ENCODE data around the gene CACNA1B.

The CACNA1B gene

DNA sequence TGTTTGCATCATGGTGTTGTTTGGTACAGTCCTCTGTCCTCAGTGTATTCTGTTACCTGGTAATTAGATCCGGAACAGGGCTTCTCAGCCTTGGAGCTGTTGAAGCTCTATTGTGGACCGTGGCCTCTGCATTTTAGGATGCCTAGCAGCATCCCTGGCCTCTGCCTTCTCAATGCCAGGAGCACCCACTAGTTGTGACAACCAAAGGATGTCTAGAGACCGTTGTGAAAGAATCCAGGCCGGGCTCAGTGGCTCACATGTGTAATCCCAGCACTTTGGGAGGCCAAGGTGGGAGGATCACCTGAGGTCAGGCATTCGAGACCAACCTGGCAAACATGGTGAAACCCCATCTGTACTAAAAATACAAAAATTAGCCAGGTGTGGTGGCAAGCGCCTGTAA is 159.6 kb downstream of the CACNA1B start:
- no peak for DNase-seq (ENCODE audit: low spot score)
- in situ Hi-C loops (cut with MboI; ENCODE audit: low sequenced_read_pairs, unreplicated experiment) = no loop called here
- TF ChIP-seq, protein P1, sequence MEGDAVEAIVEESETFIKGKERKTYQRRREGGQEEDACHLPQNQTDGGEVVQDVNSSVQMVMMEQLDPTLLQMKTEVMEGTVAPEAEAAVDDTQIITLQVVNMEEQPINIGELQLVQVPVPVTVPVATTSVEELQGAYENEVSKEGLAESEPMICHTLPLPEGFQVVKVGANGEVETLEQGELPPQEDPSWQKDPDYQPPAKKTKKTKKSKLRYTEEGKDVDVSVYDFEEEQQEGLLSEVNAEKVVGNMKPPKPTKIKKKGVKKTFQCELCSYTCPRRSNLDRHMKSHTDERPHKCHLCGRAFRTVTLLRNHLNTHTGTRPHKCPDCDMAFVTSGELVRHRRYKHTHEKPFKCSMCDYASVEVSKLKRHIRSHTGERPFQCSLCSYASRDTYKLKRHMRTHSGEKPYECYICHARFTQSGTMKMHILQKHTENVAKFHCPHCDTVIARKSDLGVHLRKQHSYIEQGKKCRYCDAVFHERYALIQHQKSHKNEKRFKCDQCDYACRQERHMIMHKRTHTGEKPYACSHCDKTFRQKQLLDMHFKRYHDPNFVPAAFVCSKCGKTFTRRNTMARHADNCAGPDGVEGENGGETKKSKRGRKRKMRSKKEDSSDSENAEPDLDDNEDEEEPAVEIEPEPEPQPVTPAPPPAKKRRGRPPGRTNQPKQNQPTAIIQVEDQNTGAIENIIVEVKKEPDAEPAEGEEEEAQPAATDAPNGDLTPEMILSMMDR (IDR thresholded peaks at IDR 0.05; ENCODE audit: borderline replicate concordance, control extremely low read depth, extremely low read depth, insufficient read depth, missing control alignments) = no peak

DNA sequence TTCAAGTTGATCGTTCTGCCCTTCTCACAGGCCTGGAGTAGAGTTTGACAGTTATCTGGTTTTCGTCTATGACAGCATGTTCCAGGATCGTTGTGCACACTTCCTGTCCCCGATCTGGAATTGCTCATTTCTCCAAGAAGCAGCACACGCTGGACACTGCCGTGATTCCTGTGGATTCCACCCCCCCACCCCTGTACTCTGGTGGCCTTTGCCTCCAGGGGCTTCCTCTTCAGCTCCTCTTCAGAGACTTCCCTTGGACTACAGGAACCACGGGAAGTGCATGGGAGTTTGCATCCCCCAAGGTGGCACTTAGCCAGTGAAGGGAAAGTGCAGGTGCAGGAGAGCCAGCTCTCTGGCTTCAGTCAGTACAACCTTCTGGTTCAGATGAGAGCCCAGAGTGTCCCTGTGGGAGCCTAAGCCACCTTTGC is 160.7 kb downstream of the CACNA1B start:
- no peak for DNase-seq (ENCODE audit: low spot score)
- in situ Hi-C loops (cut with MboI; ENCODE audit: low sequenced_read_pairs, unreplicated experiment) = no loop called here
- TF ChIP-seq, protein P1 (IDR thresholded peaks at IDR 0.05; ENCODE audit: borderline replicate concordance, control extremely low read depth, extremely low read depth, insufficient read depth, missing control alignments) = no peak

DNA sequence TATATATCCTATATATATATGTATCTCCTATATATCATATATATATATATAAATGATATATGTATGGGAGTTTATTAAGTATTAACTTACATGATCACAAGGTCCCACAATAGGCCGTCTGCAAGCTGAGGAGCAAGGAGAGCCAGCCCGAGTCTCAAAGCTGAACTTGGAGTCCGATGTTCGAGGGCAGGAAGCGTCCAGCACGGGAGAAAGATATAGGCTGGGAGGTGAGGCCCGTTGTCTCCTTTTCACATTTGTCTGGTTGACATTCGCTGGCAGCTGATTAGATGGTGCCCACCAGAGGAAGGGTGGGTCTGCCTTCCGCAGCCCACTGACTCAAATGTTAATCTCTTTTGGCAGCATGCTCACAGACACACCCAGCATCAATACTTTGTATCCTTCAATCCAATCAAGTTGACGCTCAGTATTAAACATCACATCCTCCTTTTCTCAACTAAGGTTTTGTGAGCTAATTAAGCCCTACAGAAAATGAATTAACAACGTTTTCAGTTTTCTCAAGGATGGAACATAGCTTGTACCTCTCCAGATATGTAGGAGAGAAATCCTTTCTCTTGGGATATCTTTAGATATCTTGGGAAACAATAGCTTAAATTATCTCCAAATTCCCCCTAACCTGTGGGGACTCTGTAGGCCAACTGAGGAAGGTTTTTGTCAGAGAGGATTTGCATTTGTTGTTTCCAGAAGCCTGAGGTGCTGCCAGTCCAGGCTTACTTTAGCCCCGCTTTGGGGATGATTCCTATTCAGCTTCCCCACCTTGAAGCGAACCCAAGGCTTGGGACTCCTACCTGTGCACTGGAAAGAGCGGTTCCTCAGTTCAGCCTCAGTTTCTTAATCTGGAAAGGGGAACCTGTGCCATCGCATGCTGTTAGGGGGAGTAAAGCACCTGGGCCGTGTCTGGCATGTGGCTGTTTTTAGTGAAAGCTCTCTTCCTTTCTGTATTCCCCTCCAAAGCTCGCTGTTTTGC is 163.2 kb downstream of the CACNA1B start:
- no peak for DNase-seq (ENCODE audit: low spot score)
- in situ Hi-C loops (cut with MboI; ENCODE audit: low sequenced_read_pairs, unreplicated experiment) = no loop called here
- TF ChIP-seq, protein P1 (IDR thresholded peaks at IDR 0.05; ENCODE audit: borderline replicate concordance, control extremely low read depth, extremely low read depth, insufficient read depth, missing control alignments) = no peak

DNA sequence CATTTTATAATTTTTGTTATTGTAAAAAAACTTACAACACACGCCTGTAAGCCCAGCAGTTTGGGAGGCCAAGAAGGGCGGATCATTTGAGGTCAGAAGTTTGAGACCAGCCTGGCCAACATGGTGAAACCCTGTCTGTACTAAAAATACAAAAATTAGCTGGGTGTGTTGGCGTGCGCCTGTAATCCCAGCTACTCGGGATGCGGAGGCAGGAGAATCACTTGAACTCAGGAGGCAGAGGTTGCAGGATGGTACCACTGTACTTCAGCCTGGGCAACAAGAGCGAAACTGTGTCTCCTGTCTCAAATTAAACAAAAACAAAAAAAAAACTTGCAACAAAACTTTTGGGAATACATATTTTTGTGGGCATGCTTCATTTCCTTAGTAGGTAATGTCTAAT is 164.6 kb downstream of the CACNA1B start:
- DNase-seq (ENCODE audit: low spot score) = no peak
- in situ Hi-C loops (cut with MboI; ENCODE audit: low sequenced_read_pairs, unreplicated experiment) = no loop called here
- TF ChIP-seq, protein P1 (IDR thresholded peaks at IDR 0.05; ENCODE audit: borderline replicate concordance, control extremely low read depth, extremely low read depth, insufficient read depth, missing control alignments) = no peak

DNA sequence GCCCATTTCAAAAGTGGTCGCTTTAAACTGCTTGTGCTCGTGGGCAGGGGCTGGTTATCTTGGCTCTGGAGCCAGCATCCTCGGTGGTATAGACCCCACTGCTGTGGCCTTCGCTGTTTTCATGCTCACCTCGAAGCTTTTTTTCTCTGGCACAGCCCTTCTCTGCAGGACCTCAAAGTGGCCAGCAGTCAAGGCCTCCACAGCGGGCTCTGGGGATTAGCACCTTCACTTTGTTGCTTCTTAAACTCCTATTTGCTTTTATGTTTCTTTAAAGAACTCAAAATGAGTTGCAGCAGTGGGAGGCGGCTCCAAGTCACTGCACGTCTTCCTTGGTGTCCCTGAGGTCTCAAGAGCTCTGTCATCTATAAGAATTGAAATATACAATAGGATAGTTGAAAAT is 165.1 kb downstream of the CACNA1B start:
- in situ Hi-C loops (cut with MboI; ENCODE audit: low sequenced_read_pairs, unreplicated experiment) = no loop called here
- DNase-seq (ENCODE audit: low spot score) = no peak
- TF ChIP-seq, protein P1 (IDR thresholded peaks at IDR 0.05; ENCODE audit: borderline replicate concordance, control extremely low read depth, extremely low read depth, insufficient read depth, missing control alignments) = no peak

DNA sequence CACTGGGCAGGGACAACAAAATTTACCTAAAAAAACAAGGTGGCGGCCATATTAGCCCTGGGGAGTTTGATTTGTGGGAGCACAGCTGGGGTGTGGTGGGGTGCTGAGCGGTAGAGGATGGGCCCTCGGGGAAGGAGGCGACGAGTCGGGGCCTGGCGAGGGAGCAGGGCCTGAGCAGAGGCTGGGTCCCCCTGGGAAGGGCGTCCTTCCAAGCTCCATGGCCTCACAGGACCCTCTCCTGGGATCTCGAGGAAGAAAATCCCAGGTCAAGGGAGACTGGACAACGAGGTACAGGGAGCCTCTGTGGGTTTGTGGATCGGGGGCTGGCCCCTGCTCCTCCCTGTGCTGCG is 165.5 kb downstream of the CACNA1B start:
- peak; percentile 20 for DNase-seq (ENCODE audit: low spot score)
- TF ChIP-seq, protein P1 (IDR thresholded peaks at IDR 0.05; ENCODE audit: borderline replicate concordance, control extremely low read depth, extremely low read depth, insufficient read depth, missing control alignments) = no peak
- in situ Hi-C loops (cut with MboI; ENCODE audit: low sequenced_read_pairs, unreplicated experiment) = no loop called here
